GM19395 (cell line): ENCODE measurements around the gene WDR54.

ENCODE experiments used
- ATAC-seq: cut with Tn5 transposase; IDR thresholded peaks from one replicate; pipeline ENCODE4 v1.9.1; 2021; ENCODE audit warnings: mild to moderate bottlenecking, moderate library complexity; ENCODE audit not compliant: unreplicated experiment

WDR54 gene

DNA sequence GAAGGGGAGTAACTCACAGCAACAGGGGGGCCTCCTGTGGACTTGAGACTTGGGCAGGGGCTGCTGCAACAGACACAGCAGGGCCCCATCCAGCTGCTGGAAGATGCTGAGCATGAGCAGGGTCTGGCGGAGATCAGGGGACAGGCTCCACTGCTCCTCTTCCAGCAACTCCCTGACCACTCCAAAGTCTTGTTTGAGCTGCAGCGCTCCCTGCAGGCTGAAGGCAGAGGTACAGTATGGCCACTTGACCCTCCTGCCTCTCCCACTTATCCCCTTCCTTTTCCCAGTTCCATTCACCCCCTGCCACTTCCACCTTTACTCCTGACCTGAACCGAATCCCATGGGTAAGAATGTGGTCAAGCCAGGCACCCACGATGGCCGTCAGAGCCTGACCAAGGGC is 53.4 kb downstream of the WDR54 start:
- no peak for ATAC-seq
